ENCODE results near the gene POLR3E.

GRCh38 chr16:22326771-22327445 lies 29.7 kb downstream of the POLR3E start:
- no peak for TF ChIP-seq EZH2 (IDR thresholded peaks at IDR 0.05; ENCODE audit: borderline replicate concordance)
- no peak for TF ChIP-seq CTCF (IDR thresholded peaks at IDR 0.05; ENCODE audit: poor library complexity)
- TF ChIP-seq EZH2phosphoT487 (IDR thresholded peaks at IDR 0.05; ENCODE audit: low read depth, severe bottlenecking, unreplicated experiment), result no peak
